Raji (cell line): ENCODE data around the gene DYSF.

Source experiments
- POLR2A ChIP-seq: IDR thresholded peaks from 2 replicates; pipeline ENCODE4 v1.6.1; 2011; ENCODE audit warnings: low read depth, low read length, control low read depth; ENCODE audit not compliant: insufficient read depth

Gene DYSF

GRCh38 chr2:71453404-71454220, at the start of gene DYSF:
Gene DYSF, plus strand, starts transcription at chr2:71453561.
- no peak for TF ChIP-seq POLR2A

GRCh38 chr2:71409611-71410010, 43.8 kb upstream of the DYSF start:
- no peak for TF ChIP-seq POLR2A

DNA sequence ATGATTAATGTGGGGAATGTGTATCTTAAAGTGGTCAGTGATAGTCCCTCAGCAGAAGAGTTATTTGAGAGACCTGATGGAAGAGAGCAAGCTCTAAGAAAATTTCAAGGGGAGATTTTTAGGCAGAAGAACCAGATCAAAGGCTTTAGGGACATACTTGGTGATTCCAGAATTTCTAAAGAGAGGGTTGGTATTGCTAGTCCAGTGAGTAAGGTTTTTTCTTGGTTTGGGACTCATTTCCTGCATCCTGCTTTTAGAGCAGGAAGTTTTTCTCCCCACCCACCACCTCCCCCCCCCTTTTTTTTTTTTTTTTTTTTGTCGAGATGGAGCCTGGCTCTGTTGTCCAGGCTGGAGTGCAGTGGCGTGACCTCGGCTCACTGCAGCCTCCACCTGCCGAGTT, 42.7 kb upstream of the DYSF start:
- no peak for TF ChIP-seq POLR2A

DNA sequence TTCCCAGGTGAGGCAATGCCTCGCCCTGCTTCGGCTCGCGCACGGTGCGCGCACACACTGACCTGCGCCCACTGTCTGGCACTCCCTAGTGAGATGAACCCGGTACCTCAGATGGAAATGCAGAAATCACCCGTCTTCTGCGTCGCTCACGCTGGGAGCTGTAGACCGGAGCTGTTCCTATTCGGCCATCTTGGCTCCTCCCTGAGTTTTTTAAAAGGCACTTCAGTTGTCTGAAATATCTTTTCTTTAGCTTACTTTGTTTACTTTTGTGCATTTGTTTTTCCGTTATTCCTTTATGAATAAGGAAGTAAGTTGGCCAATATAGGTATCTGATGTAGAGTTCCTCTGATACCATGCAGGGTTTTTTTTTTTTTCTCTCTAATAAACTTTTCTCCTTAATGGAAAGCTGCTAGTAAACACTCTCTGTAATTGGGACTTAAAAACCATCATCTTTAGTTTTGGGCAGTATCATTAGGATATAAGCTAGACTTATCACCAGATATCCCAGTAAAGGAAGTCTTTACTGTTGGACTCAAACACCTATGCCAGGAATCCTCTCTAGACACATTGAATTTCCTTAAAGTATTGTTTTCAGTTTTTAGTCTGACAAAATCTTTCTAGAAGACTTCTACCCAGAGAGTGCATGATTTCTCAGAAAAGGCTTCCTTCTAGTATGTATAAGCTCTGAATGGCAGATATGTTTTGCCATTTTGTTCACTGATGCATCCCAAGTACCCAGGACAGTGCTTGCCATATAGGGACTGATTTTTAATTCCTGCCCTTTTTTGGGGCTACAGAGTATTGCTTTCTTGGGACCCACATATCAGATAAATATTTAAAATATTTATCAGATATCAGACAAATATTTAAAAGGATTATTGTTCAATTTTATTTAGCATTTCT, 35.8 kb upstream of the DYSF start:
- TF ChIP-seq POLR2A = no peak

DNA sequence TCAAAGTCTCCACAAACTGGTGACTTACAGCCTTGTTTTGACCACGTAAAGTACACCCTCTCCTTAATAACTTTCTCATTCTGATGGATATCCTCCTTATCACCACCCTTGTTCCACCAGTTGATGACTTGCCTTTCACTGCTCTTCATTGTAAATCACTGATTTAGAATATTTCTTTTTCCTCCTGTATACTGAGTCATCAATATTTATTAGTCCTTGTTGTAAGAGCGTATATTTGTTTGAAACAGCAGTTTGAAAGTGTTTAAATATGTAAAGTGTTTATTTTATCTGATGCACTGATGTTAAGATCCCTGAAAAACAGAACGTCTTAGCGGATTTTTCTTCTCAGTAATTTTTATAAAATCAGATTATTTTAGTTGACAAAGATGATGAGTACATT, 34.2 kb upstream of the DYSF start:
- TF ChIP-seq POLR2A = no peak

- TF ChIP-seq POLR2A = no peak
Observed at GRCh38 chr2:71419976-71420375, 33.4 kb upstream of the DYSF start.

DNA sequence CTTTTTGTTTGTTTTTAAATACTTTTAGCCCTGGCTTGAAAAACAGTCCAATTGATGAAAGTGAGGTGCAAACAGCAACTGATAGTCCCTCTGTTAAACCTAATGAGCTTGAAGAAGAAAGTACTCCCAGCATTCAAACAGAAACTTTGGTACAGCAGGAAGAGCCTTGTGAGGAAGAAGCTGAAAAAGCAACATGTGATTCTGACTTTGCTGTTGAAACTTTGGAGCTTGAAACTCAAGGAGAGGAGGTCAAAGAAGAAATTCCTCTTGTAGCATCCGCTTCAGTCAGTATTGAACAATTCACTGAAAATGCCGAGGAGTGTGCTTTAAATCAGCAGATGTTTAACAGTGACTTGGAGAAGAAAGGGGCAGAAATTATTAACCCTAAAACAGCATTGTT, 30.6 kb upstream of the DYSF start:
- no peak for TF ChIP-seq POLR2A

GRCh38 chr2:71423817-71424420, 29.4 kb upstream of the DYSF start:
- no peak for TF ChIP-seq POLR2A

DNA sequence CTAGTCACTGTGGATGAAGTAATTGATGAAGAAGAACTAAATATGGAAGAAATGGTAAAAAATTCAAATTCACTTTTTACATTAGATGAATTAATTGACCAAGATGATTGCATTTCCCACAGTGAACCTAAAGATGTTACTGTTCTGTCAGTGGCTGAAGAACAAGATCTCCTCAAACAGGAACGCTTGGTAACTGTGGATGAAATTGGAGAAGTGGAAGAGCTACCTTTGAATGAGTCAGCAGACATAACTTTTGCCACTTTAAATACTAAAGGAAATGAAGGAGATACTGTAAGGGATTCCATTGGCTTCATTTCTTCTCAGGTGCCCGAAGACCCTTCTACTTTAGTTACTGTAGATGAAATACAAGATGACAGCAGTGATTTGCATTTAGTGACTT, 26.6 kb upstream of the DYSF start:
- no peak for TF ChIP-seq POLR2A

DNA sequence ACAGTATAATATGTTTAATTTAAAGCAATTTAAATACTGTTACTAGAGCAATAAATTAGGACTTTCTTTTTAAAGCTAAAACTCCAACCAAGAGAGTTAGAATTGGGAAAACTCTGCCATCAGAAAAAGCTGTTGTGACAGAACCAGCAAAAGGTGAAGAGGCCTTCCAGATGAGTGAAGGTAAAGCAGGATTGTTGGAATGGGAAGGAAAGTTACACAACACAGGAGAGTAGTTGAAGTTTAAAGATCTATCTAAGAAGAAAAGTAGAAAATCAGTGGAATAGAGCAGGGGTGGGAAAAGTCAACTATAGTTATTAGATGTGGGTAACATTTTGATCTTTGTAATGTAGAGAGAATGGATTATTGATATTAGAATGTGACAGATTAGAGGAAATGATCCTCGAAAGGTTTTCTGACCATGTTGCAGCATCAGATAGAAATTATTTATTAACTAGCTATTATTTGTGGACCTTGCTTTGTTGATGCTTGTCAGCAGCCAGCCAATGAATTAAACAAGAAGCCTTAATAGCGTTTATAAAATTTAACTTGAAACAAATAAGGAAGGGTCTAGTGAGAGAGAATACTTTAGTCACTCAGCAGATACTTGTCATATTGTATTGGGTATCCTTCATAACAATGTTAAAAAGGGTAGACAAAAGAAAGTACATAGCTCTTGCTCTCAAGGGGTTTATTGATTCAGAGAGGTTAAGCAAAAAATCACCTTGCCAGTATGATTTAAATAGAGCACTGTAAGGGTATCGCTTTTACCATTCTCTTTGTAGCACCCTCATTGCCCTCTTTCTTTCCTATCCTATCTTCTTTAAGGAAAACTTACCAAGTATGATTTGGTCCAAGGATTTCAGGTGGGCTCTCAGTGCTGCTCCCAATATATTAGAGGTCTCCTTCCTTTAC, 24.6 kb upstream of the DYSF start:
- no peak for TF ChIP-seq POLR2A

DNA sequence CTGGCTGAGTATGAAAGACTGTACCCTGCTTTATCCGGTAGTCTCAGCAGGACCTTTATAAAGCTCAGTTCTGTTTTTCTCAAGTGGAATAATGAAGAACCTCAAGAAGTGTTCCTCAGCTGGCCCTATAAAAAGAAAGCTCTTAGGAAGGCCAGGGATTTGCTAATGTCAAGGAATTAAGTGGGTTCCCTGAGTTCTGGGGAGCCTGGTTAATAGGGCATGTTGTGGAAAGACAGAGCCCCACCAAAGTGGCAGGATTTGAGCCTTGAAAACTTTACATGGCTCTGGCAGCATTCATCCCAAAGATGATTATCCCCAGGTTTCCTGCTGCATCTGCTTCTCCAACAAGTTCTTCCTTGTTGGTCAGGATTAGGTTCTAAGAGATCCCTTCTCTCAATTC, 6.9 kb upstream of the DYSF start:
- no peak for TF ChIP-seq POLR2A

DNA sequence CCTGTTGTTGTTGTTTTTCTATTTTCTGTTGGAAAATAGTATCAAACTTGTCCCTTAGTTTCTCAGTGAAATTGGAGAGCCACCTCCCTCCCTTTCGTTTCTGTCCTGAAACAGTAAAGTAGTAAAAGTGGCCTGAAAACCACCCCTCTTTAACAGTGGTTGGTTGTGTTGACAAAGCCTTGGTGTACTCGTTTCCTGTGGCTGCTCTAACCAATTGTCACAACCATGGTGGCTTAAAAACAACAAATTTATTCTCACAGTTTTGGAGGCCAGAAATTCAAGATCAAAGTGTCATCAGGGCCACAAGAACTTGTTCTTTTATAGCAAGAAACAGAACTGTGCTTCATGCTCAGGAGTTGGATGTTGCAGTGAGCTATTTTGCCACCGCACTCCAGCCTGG, 4.0 kb upstream of the DYSF start:
- no peak for TF ChIP-seq POLR2A

DNA sequence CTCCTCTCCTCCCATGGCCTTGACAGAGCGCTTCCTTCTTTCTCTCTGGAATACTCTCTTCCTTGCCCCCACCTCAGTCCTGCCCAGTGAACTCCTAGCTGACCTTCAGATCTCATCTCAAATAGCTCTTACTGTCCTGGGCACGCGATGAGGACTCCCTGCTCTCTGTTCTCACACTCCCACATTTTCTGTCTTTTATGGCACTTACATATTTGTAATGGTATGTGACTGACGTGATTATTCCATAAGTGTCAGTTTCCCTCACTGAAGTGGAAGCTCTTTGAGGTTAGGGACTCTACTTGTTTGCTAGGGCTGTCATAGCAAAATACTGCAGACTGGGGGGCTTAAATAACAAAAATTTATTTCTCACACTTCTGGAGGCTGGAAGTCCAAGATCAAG, 1.7 kb upstream of the DYSF start:
- no peak for TF ChIP-seq POLR2A

- no peak for TF ChIP-seq POLR2A
Observed at GRCh38 chr2:71452565-71452964, 796 bp upstream of the DYSF start.
